Stomach (tissue), 4 donors: ENCODE data around the gene FRY.

Experiments used
- EP300 ChIP-seq: sonication (generic); formaldehyde crosslinking; IDR thresholded peaks from one replicate; pipeline ENCODE4 v1.6.1; 2017; ENCODE audit warnings: antibody characterized with exemption
- POLR2A ChIP-seq, 4 donors: fragments of 450-650 bp; IDR thresholded peaks; one replicate each; pipeline ENCODE4 v1.6.1; 2016; ENCODE audit warnings: antibody characterized with exemption in 4 of 4, control low read depth in 2 of 4, mild to moderate bottlenecking in 1 of 4, moderate library complexity in 1 of 4
- POLR2AphosphoS5 ChIP-seq, 3 donors: sonication (generic); formaldehyde crosslinking; IDR thresholded peaks; one replicate each; pipeline ENCODE4 v1.6.1; 2016; ENCODE audit warnings: antibody characterized with exemption in 3 of 3
- TF ChIP-seq, protein P1 (sequence below), 7 experiments: fragments of 450-650 bp in 4 of 7; fragments of 200-600 bp in 3 of 7; sonication (generic) in 3 of 7; IDR thresholded peaks; one replicate each; pipeline ENCODE4 v1.5.1; 2016 to 2019; ENCODE audit warnings: antibody characterized with exemption in 7 of 7, control low read depth in 2 of 7, mild to moderate bottlenecking in 1 of 7

DNA sequence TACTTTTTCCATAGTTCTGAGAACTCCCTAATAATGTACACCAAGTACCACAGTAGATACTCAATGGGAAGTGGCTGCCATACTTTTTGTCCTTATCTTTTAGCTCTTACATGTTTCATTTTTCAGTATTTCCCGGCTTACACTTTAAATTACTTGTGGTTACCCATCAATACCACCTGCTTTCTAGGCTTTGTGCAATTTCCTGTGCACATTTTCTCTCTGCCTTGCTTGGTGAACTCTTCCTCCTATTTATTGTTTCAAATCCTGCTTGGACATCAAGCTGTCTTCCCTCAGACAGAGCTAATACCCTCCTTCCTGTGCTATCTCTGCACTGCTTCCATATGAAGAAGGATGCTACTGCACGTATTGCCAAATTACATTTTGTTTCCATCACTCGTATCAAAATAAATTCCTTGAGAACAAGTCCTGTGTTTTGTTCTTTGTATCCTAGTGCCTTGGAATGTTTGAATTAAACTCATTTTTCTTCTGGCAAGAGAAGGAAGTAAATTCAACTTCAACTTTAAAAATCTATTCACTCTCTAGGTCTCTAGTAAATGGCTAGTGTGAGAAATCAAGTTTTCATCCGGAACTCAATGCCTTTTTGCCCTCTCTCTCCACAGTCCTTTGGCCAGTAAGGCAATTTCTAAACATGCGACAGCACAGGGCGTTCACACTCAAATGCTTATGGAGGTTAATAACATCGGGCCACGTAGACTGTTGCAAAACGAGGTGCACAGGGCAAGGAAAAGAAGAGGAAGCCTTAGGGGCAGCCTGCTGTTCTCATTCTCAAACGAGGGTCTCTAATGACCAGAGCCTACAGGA, 277.9 kb downstream of the FRY start:
- TF ChIP-seq POLR2A (IDR thresholded peaks at IDR 0.05) = no peak
- no peak for TF ChIP-seq POLR2AphosphoS5 (IDR thresholded peaks at IDR 0.05)
- TF ChIP-seq, protein P1, sequence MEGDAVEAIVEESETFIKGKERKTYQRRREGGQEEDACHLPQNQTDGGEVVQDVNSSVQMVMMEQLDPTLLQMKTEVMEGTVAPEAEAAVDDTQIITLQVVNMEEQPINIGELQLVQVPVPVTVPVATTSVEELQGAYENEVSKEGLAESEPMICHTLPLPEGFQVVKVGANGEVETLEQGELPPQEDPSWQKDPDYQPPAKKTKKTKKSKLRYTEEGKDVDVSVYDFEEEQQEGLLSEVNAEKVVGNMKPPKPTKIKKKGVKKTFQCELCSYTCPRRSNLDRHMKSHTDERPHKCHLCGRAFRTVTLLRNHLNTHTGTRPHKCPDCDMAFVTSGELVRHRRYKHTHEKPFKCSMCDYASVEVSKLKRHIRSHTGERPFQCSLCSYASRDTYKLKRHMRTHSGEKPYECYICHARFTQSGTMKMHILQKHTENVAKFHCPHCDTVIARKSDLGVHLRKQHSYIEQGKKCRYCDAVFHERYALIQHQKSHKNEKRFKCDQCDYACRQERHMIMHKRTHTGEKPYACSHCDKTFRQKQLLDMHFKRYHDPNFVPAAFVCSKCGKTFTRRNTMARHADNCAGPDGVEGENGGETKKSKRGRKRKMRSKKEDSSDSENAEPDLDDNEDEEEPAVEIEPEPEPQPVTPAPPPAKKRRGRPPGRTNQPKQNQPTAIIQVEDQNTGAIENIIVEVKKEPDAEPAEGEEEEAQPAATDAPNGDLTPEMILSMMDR (IDR thresholded peaks at IDR 0.05) = no peak
- no peak for TF ChIP-seq EP300
